Activated CD4-positive, alpha-beta memory T cell treated with anti-CD3 and anti-CD28 coated beads for 36 hours (primary cell): ENCODE measurements around the gene EFNA1. TPM values are rescaled to one million over a fixed set of nuclear protein-coding genes. Genes with fewer than 3 reads are reported as not detected.

Experiments used
- CTCF ChIA-PET: fragments of 350-600 bp; sonication (Branson Sonifier 250); formaldehyde crosslinking; loops from one replicate; lab custom pipeline; 2021; ENCODE audit warnings: antibody characterized with exemption, inconsistent platforms; lab: Charles Lee
- POLR2A ChIA-PET: fragments of 350-600 bp; sonication (Branson Sonifier 250); formaldehyde crosslinking; loops from one replicate; lab custom pipeline; 2021; ENCODE audit warnings: antibody characterized with exemption; lab: Charles Lee
- DNase-seq: peaks from one replicate; pipeline ENCODE4 v3.0.0-alpha.2; 2020
- H3K27ac Mint-ChIP-seq: one replicate; pipeline ENCODE4 v1.8.0; 2021; ENCODE audit warnings: mixed read lengths
- H3K27me3 Mint-ChIP-seq: one replicate; pipeline ENCODE4 v1.8.0; 2021; ENCODE audit warnings: mixed read lengths
- H3K36me3 Mint-ChIP-seq: one replicate; pipeline ENCODE4 v1.8.0; 2021; ENCODE audit warnings: mixed read lengths
- H3K4me1 Mint-ChIP-seq: one replicate; pipeline ENCODE4 v1.8.0; 2021; ENCODE audit warnings: low read depth, mixed read lengths
- H3K4me3 Mint-ChIP-seq: one replicate; pipeline ENCODE4 v1.8.0; 2021; ENCODE audit warnings: mild to moderate bottlenecking, mixed read lengths
- H3K9me3 Mint-ChIP-seq: one replicate; pipeline ENCODE4 v1.8.0; 2021; ENCODE audit warnings: mixed read lengths
- intact Hi-C: fragments of 100-400 bp; cut with micrococcal nuclease; formaldehyde crosslinking; loops from one replicate; pipeline ENCODE4 v1.15.1; 2023
- total RNA-seq, 2 experiments: library from RNA; stranded (reverse); gene quantifications; one replicate each; pipeline ENCODE4 v1.2.3, GENCODE V29; 2021

Gene EFNA1
- under 1 TPM in 1 of 2 experiments, not detected in 1; 0.24 TPM for total RNA-seq

GRCh38 chr1:155127105-155127966 lies at the start of gene EFNA1:
Gene EFNA1, plus strand, starts transcription at chr1:155127876. Its CDS starts 102 bp downstream, at chr1:155127978.
- H3K27me3 Mint-ChIP-seq, result peaks cover 25% of the 10 kb centered on the region
- peak within 1 kb of the TSS; percentile 64 for H3K4me3 Mint-ChIP-seq
- CTCF ChIA-PET, result interaction anchor here (1.0 to 4.4 kb wide), 3 partner anchors 36 to 42 kb away, joined by 3 to 15 read pairs (median 11); no protein-coding TSS in a partner anchor
- peaks cover 30% of the 10 kb centered on the region for H3K4me1 Mint-ChIP-seq
- intact Hi-C loops, result no loop called here
- no peak within 1 kb of the TSS for H3K27ac Mint-ChIP-seq
- H3K9me3 Mint-ChIP-seq, result no peaks in the 10 kb centered on the region
- peak; percentile 45 for DNase-seq
- POLR2A ChIA-PET, result no interaction called here
- H3K36me3 Mint-ChIP-seq, result peaks cover 1% of the 10 kb centered on the region

GRCh38 chr1:155078469-155079209 lies 49.0 kb upstream of the EFNA1 start, which contains the start of gene EFNA3:
Gene EFNA3, plus strand, starts transcription at chr1:155078837. Its CDS starts 105 bp downstream, at chr1:155078942.
- Mint-ChIP-seq H3K4me1 (peaks cover 33% of the 10 kb centered on the region), H3K9me3 (no peaks in the 10 kb centered on the region), H3K27ac (no peak within 1 kb of the TSS), H3K36me3 (no peaks in the 10 kb centered on the region), H3K27me3 (peaks cover 32% of the 10 kb centered on the region), H3K4me3 (peak within 1 kb of the TSS; percentile 56)
- intact Hi-C loops, result no loop called here
- ChIA-PET POLR2A (no interaction called here), CTCF (interaction anchor here (0.5 to 4.8 kb wide), 4 partner anchors 6 to 83 kb away, joined by 3 to 37 read pairs (median 7); partner anchors contain the start of gene ADAM15)
- DNase-seq, result peak; percentile 77

- Mint-ChIP-seq H3K36me3 (no peaks in the 10 kb centered on the region), H3K9me3 (no peaks in the 10 kb centered on the region), H3K27me3 (peaks cover 36% of the 10 kb centered on the region), H3K27ac (no peak overlapping the region), H3K4me1 (peaks cover 34% of the 10 kb centered on the region), H3K4me3 (peak overlapping the region; percentile 56)
- DNase-seq, result no peak
- ChIA-PET CTCF (interaction anchor here (0.5 to 3.0 kb wide), 5 partner anchors 18 to 94 kb away, joined by 3 to 10 read pairs (median 4); partner anchors contain the start of genes ADAM15 and KRTCAP2), POLR2A (interaction anchor here (0.5 kb wide), 1 partner anchor 11 kb away, joined by 4 read pairs; no protein-coding TSS in a partner anchor)
- intact Hi-C loops, result no loop called here
Measured at GRCh38 chr1:155079210-155079486, 48.5 kb upstream of the EFNA1 start.

GRCh38 chr1:155079487-155080311 lies 48.0 kb upstream of the EFNA1 start:
- POLR2A ChIA-PET, result interaction anchor here (0.5 kb wide), 1 partner anchor 12 kb away, joined by 4 read pairs; no protein-coding TSS in a partner anchor
- H3K4me3 Mint-ChIP-seq, result peak overlapping the region; percentile 56
- no peaks in the 10 kb centered on the region for H3K9me3 Mint-ChIP-seq
- DNase-seq, result no peak
- H3K36me3 Mint-ChIP-seq, result no peaks in the 10 kb centered on the region
- H3K27me3 Mint-ChIP-seq, result peaks cover 40% of the 10 kb centered on the region
- no peak overlapping the region for H3K27ac Mint-ChIP-seq
- H3K4me1 Mint-ChIP-seq, result peaks cover 38% of the 10 kb centered on the region
- CTCF ChIA-PET, result interaction anchor here (0.9 to 3.0 kb wide), 5 partner anchors 18 to 96 kb away, joined by 3 to 10 read pairs (median 7); partner anchors contain the start of genes ADAM15 and KRTCAP2
- intact Hi-C loops, result no loop called here

- no peaks in the 10 kb centered on the region for H3K36me3 Mint-ChIP-seq
- no peak overlapping the region for H3K4me3 Mint-ChIP-seq
- peaks cover 40% of the 10 kb centered on the region for H3K27me3 Mint-ChIP-seq
- ChIA-PET POLR2A (no interaction called here), CTCF (interaction anchor here (0.8 to 3.0 kb wide), 10 partner anchors 10 to 95 kb away, joined by 3 to 10 read pairs (median 4); partner anchors contain the start of genes ADAM15 and KRTCAP2)
- no peaks in the 10 kb centered on the region for H3K9me3 Mint-ChIP-seq
- DNase-seq, result peak; percentile 45
- peaks cover 40% of the 10 kb centered on the region for H3K4me1 Mint-ChIP-seq
- no peak overlapping the region for H3K27ac Mint-ChIP-seq
- intact Hi-C loops, result no loop called here
Measured at GRCh38 chr1:155080312-155081228, 47.1 kb upstream of the EFNA1 start.

GRCh38 chr1:155081472-155082300 lies 46.0 kb upstream of the EFNA1 start:
- H3K27me3 Mint-ChIP-seq, result peaks cover 40% of the 10 kb centered on the region
- no peaks in the 10 kb centered on the region for H3K9me3 Mint-ChIP-seq
- intact Hi-C loops, result no loop called here
- H3K36me3 Mint-ChIP-seq, result no peaks in the 10 kb centered on the region
- ChIA-PET CTCF (interaction anchor here (0.6 to 4.7 kb wide), 14 partner anchors 10 to 94 kb away, joined by 3 to 125 read pairs (median 4); partner anchors contain the start of genes ADAM15, EFNA4 and KRTCAP2), POLR2A (no interaction called here)
- no peak overlapping the region for H3K27ac Mint-ChIP-seq
- H3K4me1 Mint-ChIP-seq, result peaks cover 44% of the 10 kb centered on the region
- peak overlapping the region; percentile 56 for H3K4me3 Mint-ChIP-seq
- DNase-seq, result no peak

GRCh38 chr1:155082301-155083051 lies 45.2 kb upstream of the EFNA1 start:
- POLR2A ChIA-PET, result no interaction called here
- peak overlapping the region; percentile 16 for H3K4me3 Mint-ChIP-seq
- DNase-seq, result peak; percentile 46
- intact Hi-C loops, result no loop called here
- peaks cover 40% of the 10 kb centered on the region for H3K27me3 Mint-ChIP-seq
- CTCF ChIA-PET, result interaction anchor here (1.0 to 4.7 kb wide), 7 partner anchors 9 to 90 kb away, joined by 3 to 125 read pairs (median 5); partner anchors contain the start of genes EFNA4 and KRTCAP2
- no peaks in the 10 kb centered on the region for H3K9me3 Mint-ChIP-seq
- H3K36me3 Mint-ChIP-seq, result no peaks in the 10 kb centered on the region
- peaks cover 44% of the 10 kb centered on the region for H3K4me1 Mint-ChIP-seq
- no peak overlapping the region for H3K27ac Mint-ChIP-seq

GRCh38 chr1:155083052-155083541 lies 44.6 kb upstream of the EFNA1 start:
- Mint-ChIP-seq H3K27me3 (peaks cover 40% of the 10 kb centered on the region), H3K9me3 (no peaks in the 10 kb centered on the region), H3K27ac (no peak overlapping the region), H3K4me1 (peaks cover 44% of the 10 kb centered on the region), H3K4me3 (no peak overlapping the region), H3K36me3 (no peaks in the 10 kb centered on the region)
- ChIA-PET POLR2A (no interaction called here), CTCF (interaction anchor here (1.0 to 4.7 kb wide), 10 partner anchors 7 to 122 kb away, joined by 3 to 125 read pairs (median 6); partner anchors contain the start of genes ADAM15, EFNA3, EFNA4 and KRTCAP2)
- intact Hi-C loops, result no loop called here
- no peak for DNase-seq
